HG03558 (cell line): ENCODE measurements around the gene CAMK1.

Experiments
- ATAC-seq: cut with Tn5 transposase; IDR thresholded peaks from one replicate; pipeline ENCODE4 v1.9.1; 2021; ENCODE audit warnings: moderate number of reproducible peaks; ENCODE audit not compliant: unreplicated experiment; ENCODE audit errors: extremely low read depth

The CAMK1 gene

GRCh38 chr3:9769426-9770275 is at the start of gene CAMK1:
Gene CAMK1, minus strand, starts transcription at chr3:9769947. Its CDS starts 2,198 bp downstream, at chr3:9767749.
- no peak for ATAC-seq

GRCh38 chr3:9818666-9819335 is 49.1 kb upstream of the CAMK1 start:
- no peak for ATAC-seq

- ATAC-seq = no peak
These were observed 47.7 kb upstream of the CAMK1 start for GRCh38 chr3:9817436-9817835.

- no peak for ATAC-seq
These were observed 46.2 kb upstream of the CAMK1 start for GRCh38 chr3:9815986-9816385.

GRCh38 chr3:9812870-9813483 is 43.2 kb upstream of the CAMK1 start:
- ATAC-seq = no peak

GRCh38 chr3:9810846-9811245 is 41.1 kb upstream of the CAMK1 start:
- no peak for ATAC-seq

- no peak for ATAC-seq
These were observed 40.7 kb upstream of the CAMK1 start for GRCh38 chr3:9810433-9810770.

- ATAC-seq = no peak
These were observed 40.1 kb upstream of the CAMK1 start, which contains the start of gene TTLL3 for GRCh38 chr3:9809615-9810432. Gene TTLL3, plus strand, starts transcription at chr3:9810262. Its CDS starts 400 bp downstream, at chr3:9810662.

GRCh38 chr3:9809239-9809614 is 39.5 kb upstream of the CAMK1 start:
- no peak for ATAC-seq

- no peak for ATAC-seq
These were observed 38.7 kb upstream of the CAMK1 start for GRCh38 chr3:9808345-9809037.

- no peak for ATAC-seq
These were observed 38.2 kb upstream of the CAMK1 start for GRCh38 chr3:9807981-9808344.

GRCh38 chr3:9806688-9807589 is 37.2 kb upstream of the CAMK1 start:
- no peak for ATAC-seq

- ATAC-seq = no peak
These were observed 36.4 kb upstream of the CAMK1 start for GRCh38 chr3:9806137-9806536.

- no peak for ATAC-seq
These were observed 35.2 kb upstream of the CAMK1 start for GRCh38 chr3:9804996-9805395.

GRCh38 chr3:9803494-9803893 is 33.7 kb upstream of the CAMK1 start:
- ATAC-seq = no peak

- no peak for ATAC-seq
These were observed 30.8 kb upstream of the CAMK1 start for GRCh38 chr3:9800529-9800928.

- ATAC-seq = no peak
These were observed 27.6 kb upstream of the CAMK1 start for GRCh38 chr3:9797196-9797945.

- no peak for ATAC-seq
These were observed 25.5 kb upstream of the CAMK1 start for GRCh38 chr3:9795207-9795606.
